Measurements from ENCODE around the gene OR7C1.
"Not testable (repeated sequence)": the region's sequence is repeated elsewhere in the genome, so short reads cannot be mapped to it uniquely, and the experiment has no call there.

Gene OR7C1

GRCh38 chr19:14783410-14783998 lies 51.5 kb downstream of the OR7C1 start:
- DNase-seq, result not testable (repeated sequence)

GRCh38 chr19:14782626-14783409 lies 52.2 kb downstream of the OR7C1 start:
- DNase-seq, result no peak

- DNase-seq, result not testable (repeated sequence)
These were observed 53.1 kb downstream of the OR7C1 start for GRCh38 chr19:14781713-14782536.

GRCh38 chr19:14780622-14781225 lies 54.3 kb downstream of the OR7C1 start:
- not testable (repeated sequence) for DNase-seq

GRCh38 chr19:14779151-14779550 lies 55.8 kb downstream of the OR7C1 start:
- DNase-seq, result no peak

- DNase-seq, result not testable (repeated sequence)
These were observed 56.7 kb downstream of the OR7C1 start, which contains the start of gene ADGRE2 for GRCh38 chr19:14778110-14778845. ADGRE2 (minus strand) TSS chr19:14778560; CDS start chr19:14776756, 1,804 bp downstream.

GRCh38 chr19:14777645-14778044 lies 57.3 kb downstream of the OR7C1 start:
- DNase-seq, result not testable (repeated sequence)

GRCh38 chr19:14775869-14776586 lies 59.0 kb downstream of the OR7C1 start:
- DNase-seq, result no peak

- DNase-seq, result not testable (repeated sequence)
These were observed 59.7 kb downstream of the OR7C1 start for GRCh38 chr19:14775326-14775725.

- no peak for DNase-seq
These were observed 60.6 kb downstream of the OR7C1 start for GRCh38 chr19:14774373-14774772.

- not testable (repeated sequence) for DNase-seq
These were observed 61.3 kb downstream of the OR7C1 start for GRCh38 chr19:14773722-14774121.

- no peak for DNase-seq
These were observed 62.0 kb downstream of the OR7C1 start for GRCh38 chr19:14772995-14773394.

- DNase-seq, result no peak
These were observed 62.5 kb downstream of the OR7C1 start for GRCh38 chr19:14772467-14772866.

- DNase-seq, result no peak
These were observed 63.8 kb downstream of the OR7C1 start for GRCh38 chr19:14770944-14771839.

- DNase-seq, result no peak
These were observed 64.8 kb downstream of the OR7C1 start for GRCh38 chr19:14770136-14770535.

GRCh38 chr19:14769201-14769600 lies 65.8 kb downstream of the OR7C1 start:
- DNase-seq, result no peak

GRCh38 chr19:14768001-14768400 lies 67.0 kb downstream of the OR7C1 start:
- DNase-seq, result no peak

- no peak for DNase-seq
These were observed 67.5 kb downstream of the OR7C1 start for GRCh38 chr19:14767466-14767971.

- DNase-seq, result not testable (repeated sequence)
These were observed 69.1 kb downstream of the OR7C1 start for GRCh38 chr19:14765841-14766240.

GRCh38 chr19:14765403-14765802 lies 69.6 kb downstream of the OR7C1 start:
- not testable (repeated sequence) for DNase-seq

Measured in activated gamma-delta T cell (primary cell).